B cell (primary cell): ENCODE data around the gene DENND1A. TPM values are rescaled to one million over a fixed set of nuclear protein-coding genes. Genes with fewer than 3 reads are reported as not detected.
"Not testable (repeated sequence)": the region's sequence is repeated elsewhere in the genome, so short reads cannot be mapped to it uniquely, and the experiment has no call there.

ENCODE experiments used
- ATAC-seq: fragments of 200-7000 bp; cut with Tn5 transposase; one replicate; pipeline ENCODE4 v1.10.0; 2021; ENCODE audit warnings: low read depth, mild to moderate bottlenecking, moderate number of reproducible peaks, moderate library complexity
- CTCF ChIA-PET: fragments of 350-600 bp; sonication (Branson Sonifier 250); formaldehyde crosslinking; loops from one replicate; lab custom pipeline; 2021; ENCODE audit warnings: antibody characterized with exemption, inconsistent platforms; lab: Charles Lee
- POLR2A ChIA-PET: fragments of 350-600 bp; sonication (Branson Sonifier 250); formaldehyde crosslinking; loops from one replicate; lab custom pipeline; 2021; ENCODE audit warnings: antibody characterized with exemption; lab: Charles Lee
- DNase-seq: peaks from one replicate; pipeline ENCODE4 v3.0.0; 2013
- H2AFZ ChIP-seq: 2 replicates; pipeline ENCODE4 v1.6.1; 2012; ENCODE audit warnings: mild to moderate bottlenecking, low read depth, low read length; ENCODE audit not compliant: insufficient read depth, poor library complexity, severe bottlenecking
- H3K27ac ChIP-seq, 2 donors: 1 replicate in 1 of 2; 2 replicates in 1 of 2; pipeline ENCODE4 v1.5.1; 2012 to 2013; ENCODE audit warnings: low read length in 2 of 2, mild to moderate bottlenecking in 2 of 2, moderate library complexity in 1 of 2
- H3K27me3 ChIP-seq, 4 experiments: fragments of 200-600 bp in 1 of 4; sonication (generic) in 1 of 4; replicated peaks in 1 of 4; 1 replicate in 2 of 4; 2 replicates in 2 of 4; pipeline versions ENCODE4 v1.6.1 to v1.7.0; 2013 to 2016; ENCODE audit warnings: low read length in 3 of 4, mild to moderate bottlenecking in 2 of 4, mixed read lengths in 1 of 4, moderate library complexity in 1 of 4; ENCODE audit not compliant: insufficient read depth in 4 of 4, control insufficient read depth in 3 of 4; ENCODE audit errors: control extremely low read depth in 1 of 4
- H3K36me3 ChIP-seq, 2 experiments: replicated peaks in 1 of 2; 1 replicate in 1 of 2; 2 replicates in 1 of 2; pipeline versions ENCODE4 v1.6.1 to v1.7.1; 2013; ENCODE audit warnings: low read length in 1 of 2; ENCODE audit not compliant: insufficient read depth in 2 of 2, control insufficient read depth in 1 of 2; ENCODE audit errors: control extremely low read depth in 1 of 2, extremely low read depth in 1 of 2
- H3K4me1 ChIP-seq, 2 donors: fragments of 200-600 bp in 1 of 2; sonication (generic) in 1 of 2; 1 replicate in 1 of 2; 2 replicates in 1 of 2; pipeline versions ENCODE4 v1.5.1 to v1.6.1; 2013 to 2017; ENCODE audit warnings: low read length in 2 of 2; ENCODE audit not compliant: control insufficient read depth in 2 of 2, insufficient read depth in 2 of 2
- H3K4me2 ChIP-seq: replicated peaks from 2 replicates; pipeline ENCODE3; 2012; ENCODE audit warnings: mild to moderate bottlenecking, low read depth, low read length; ENCODE audit not compliant: poor library complexity, severe bottlenecking
- H3K4me3 ChIP-seq, 5 experiments: fragments of 200-600 bp in 1 of 5; sonication (generic) in 1 of 5; 1 replicate in 3 of 5; 2 replicates in 2 of 5; pipeline versions ENCODE4 v1.5.1 to v1.7.0; 2011 to 2016; ENCODE audit warnings: low read length in 4 of 5, mild to moderate bottlenecking in 4 of 5, low read depth in 2 of 5, control low read depth in 1 of 5, moderate library complexity in 1 of 5; ENCODE audit not compliant: insufficient read depth in 1 of 5; ENCODE audit errors: control extremely low read depth in 1 of 5, extremely low read depth in 1 of 5
- H3K79me2 ChIP-seq: fragments of 200-600 bp; sonication (generic); one replicate; pipeline ENCODE4 v1.6.0; 2016; ENCODE audit warnings: low read length; ENCODE audit not compliant: control insufficient read depth, insufficient read depth
- H3K9ac ChIP-seq: fragments of 200-600 bp; sonication (generic); 2 replicates; pipeline ENCODE4 v1.6.1; 2017; ENCODE audit warnings: mild to moderate bottlenecking, low read length, moderate library complexity
- H3K9me3 ChIP-seq, 3 donors: one replicate each; pipeline versions ENCODE4 v1.6.1 to v1.7.1; 2013; ENCODE audit warnings: low read length in 2 of 3; ENCODE audit not compliant: control insufficient read depth in 2 of 3, insufficient read depth in 1 of 3; ENCODE audit errors: control extremely low read depth in 1 of 3
- H4K20me1 ChIP-seq: 2 replicates; pipeline ENCODE4 v1.6.0; 2012; ENCODE audit warnings: mild to moderate bottlenecking, low read length; ENCODE audit not compliant: insufficient read depth, control insufficient read depth, poor library complexity, severe bottlenecking
- H3K27ac Mint-ChIP-seq: one replicate; pipeline ENCODE4 v1.8.0; 2021; ENCODE audit warnings: mixed read lengths
- H3K27me3 Mint-ChIP-seq: one replicate; pipeline ENCODE4 v1.8.0; 2021; ENCODE audit warnings: mixed read lengths
- H3K4me1 Mint-ChIP-seq: one replicate; pipeline ENCODE4 v1.8.0; 2021; ENCODE audit warnings: mixed read lengths
- H3K4me3 Mint-ChIP-seq: one replicate; pipeline ENCODE4 v1.8.0; 2021; ENCODE audit warnings: mixed read lengths
- H3K9me3 Mint-ChIP-seq: one replicate; pipeline ENCODE4 v1.8.0; 2022; ENCODE audit warnings: mixed read lengths; ENCODE audit not compliant: insufficient read depth
- CTCF ChIP-seq: fragments of 200-600 bp; IDR thresholded peaks from one replicate; pipeline ENCODE4 v1.8.0; 2022; ENCODE audit warnings: antibody characterized with exemption, mild to moderate bottlenecking
- EZH2 ChIP-seq: IDR thresholded peaks from 2 replicates; pipeline ENCODE4 v1.6.1; 2012; ENCODE audit warnings: borderline replicate concordance, low read depth, mild to moderate bottlenecking, moderate library complexity, low read length; ENCODE audit not compliant: insufficient read depth, poor library complexity, severe bottlenecking
- WGBS: methylation state at CpG from one replicate; pipeline ENCODE4 v1.1.5; 2013; ENCODE audit warnings: missing lambda C conversion rate; ENCODE audit not compliant: insufficient coverage; 5-methylcytosine and 5-hydroxymethylcytosine counted together
- intact Hi-C: fragments of 100-400 bp; cut with micrococcal nuclease; formaldehyde crosslinking; loops from one replicate; pipeline ENCODE4 v1.10.0; 2022
- polyA plus RNA-seq: library from polyadenylated mRNA; depleted of rRNA; stranded (reverse); fragments of >200 nt; gene quantifications from 2 replicates; pipeline ENCODE4 v1.2.3, GENCODE V29; 2012
- total RNA-seq, 2 donors: library from RNA; stranded (reverse); fragments of 120-200 nt in 1 of 2; gene quantifications; 1 replicate in 1 of 2; 2 replicates in 1 of 2; pipeline versions ENCODE4 v1.2.3 to v1.2.4, GENCODE V29; 2013 to 2022

The DENND1A gene
- total and polyA plus RNA-seq, 2 donors (not counting 1 experiment from before 2014, with no cell fraction given) = 10.8 to 26.0 TPM

GRCh38 chr9:123887837-123888236 is 42.1 kb downstream of the DENND1A start:
- Histone ChIP-seq H3K4me2 (no peak overlapping the region), H3K36me3 (no peaks in the 10 kb centered on the region), H3K4me1 (no peaks in the 10 kb centered on the region), H3K9me3 (no peaks in the 10 kb centered on the region), H3K9ac (no peak overlapping the region), H3K4me3 (no peak overlapping the region), H2AFZ (no peak overlapping the region), H3K79me2 (peaks cover 36% of the 10 kb centered on the region), H4K20me1 (peaks cover 12% of the 10 kb centered on the region), H3K27me3 (no peaks in the 10 kb centered on the region), H3K27ac (no peak overlapping the region)
- Mint-ChIP-seq H3K4me1 (peaks cover 5% of the 10 kb centered on the region), H3K4me3 (no peak overlapping the region), H3K27me3 (no peaks in the 10 kb centered on the region), H3K9me3 (no peaks in the 10 kb centered on the region), H3K27ac (no peak overlapping the region)
- intact Hi-C loops = no loop called here
- POLR2A ChIA-PET = no interaction called here
- TF ChIP-seq EZH2 (no peak), CTCF (no peak)
- WGBS = 100% methylated on average over 1 of the region's 1 CpG
- DNase-seq (no peak), ATAC-seq (no peak)
- CTCF ChIA-PET = no interaction called here

- H3K79me2 ChIP-seq = peaks cover 28% of the 10 kb centered on the region
- H4K20me1 ChIP-seq, H3K27me3 Mint-ChIP-seq, H3K27ac ChIP-seq, H3K36me3 ChIP-seq, H3K27me3 ChIP-seq, DNase-seq, H3K4me3 Mint-ChIP-seq, H3K9ac ChIP-seq, H3K9me3 ChIP-seq, POLR2A ChIA-PET, H3K4me1 ChIP-seq, H2AFZ ChIP-seq, H3K4me2 ChIP-seq, H3K27ac Mint-ChIP-seq, H3K4me3 ChIP-seq, H3K9me3 Mint-ChIP-seq, ATAC-seq, intact Hi-C loops: not testable (repeated sequence)
- WGBS = 100% methylated on average over 4 of the region's 6 CpGs
- peaks cover 12% of the 10 kb centered on the region for H3K4me1 Mint-ChIP-seq
- CTCF ChIA-PET = interaction anchor here (1.1 kb wide), 1 partner anchor 10 kb away, joined by 3 read pairs; no protein-coding TSS in a partner anchor
These were observed 44.1 kb downstream of the DENND1A start for GRCh38 chr9:123885834-123886233.
